GM12873 (cell line): Measurements from ENCODE around the gene CRTC2.

ENCODE experiments used
- TF ChIP-seq, protein P1 (sequence below): IDR thresholded peaks from 2 replicates; pipeline ENCODE4 v1.5.1; 2012; ENCODE audit warnings: low read depth, mild to moderate bottlenecking, moderate library complexity, low read length, control low read depth; ENCODE audit not compliant: insufficient read depth; ENCODE audit errors: missing control alignments

CRTC2 gene

DNA sequence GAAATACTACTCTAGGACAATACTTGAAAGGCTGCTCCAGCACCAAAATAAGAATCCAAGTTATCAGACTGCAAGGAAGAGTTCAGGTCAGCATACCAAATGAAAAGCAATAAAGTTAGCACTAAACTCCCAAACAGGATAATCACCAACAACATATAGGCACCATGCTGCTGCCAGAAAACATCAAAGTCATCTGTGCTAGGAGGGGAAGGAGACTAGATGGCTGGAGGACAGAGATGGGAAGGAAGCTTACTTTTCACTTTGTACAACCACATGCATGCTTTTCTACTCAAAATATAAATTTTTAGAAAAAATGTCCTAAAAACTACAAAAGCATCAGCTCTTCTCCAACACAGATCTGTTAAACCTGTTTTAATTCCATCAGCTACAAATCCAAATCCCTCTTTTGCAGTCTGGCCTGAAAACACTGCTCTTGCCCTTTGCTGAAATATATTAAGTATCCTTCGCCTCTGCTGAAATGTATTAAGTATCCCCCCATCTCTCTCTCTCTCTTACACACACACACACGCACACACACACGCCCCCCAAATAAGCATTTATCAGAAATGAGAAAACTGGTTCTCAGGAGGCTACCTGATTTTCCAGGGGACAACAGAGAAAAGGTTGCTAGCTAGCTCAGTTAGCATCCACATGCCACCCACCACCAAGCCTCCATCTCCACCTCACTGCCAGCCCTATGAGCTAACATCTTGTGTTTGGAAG lies 37.2 kb downstream of the CRTC2 start:
- TF ChIP-seq, protein P1, sequence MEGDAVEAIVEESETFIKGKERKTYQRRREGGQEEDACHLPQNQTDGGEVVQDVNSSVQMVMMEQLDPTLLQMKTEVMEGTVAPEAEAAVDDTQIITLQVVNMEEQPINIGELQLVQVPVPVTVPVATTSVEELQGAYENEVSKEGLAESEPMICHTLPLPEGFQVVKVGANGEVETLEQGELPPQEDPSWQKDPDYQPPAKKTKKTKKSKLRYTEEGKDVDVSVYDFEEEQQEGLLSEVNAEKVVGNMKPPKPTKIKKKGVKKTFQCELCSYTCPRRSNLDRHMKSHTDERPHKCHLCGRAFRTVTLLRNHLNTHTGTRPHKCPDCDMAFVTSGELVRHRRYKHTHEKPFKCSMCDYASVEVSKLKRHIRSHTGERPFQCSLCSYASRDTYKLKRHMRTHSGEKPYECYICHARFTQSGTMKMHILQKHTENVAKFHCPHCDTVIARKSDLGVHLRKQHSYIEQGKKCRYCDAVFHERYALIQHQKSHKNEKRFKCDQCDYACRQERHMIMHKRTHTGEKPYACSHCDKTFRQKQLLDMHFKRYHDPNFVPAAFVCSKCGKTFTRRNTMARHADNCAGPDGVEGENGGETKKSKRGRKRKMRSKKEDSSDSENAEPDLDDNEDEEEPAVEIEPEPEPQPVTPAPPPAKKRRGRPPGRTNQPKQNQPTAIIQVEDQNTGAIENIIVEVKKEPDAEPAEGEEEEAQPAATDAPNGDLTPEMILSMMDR, result no peak

DNA sequence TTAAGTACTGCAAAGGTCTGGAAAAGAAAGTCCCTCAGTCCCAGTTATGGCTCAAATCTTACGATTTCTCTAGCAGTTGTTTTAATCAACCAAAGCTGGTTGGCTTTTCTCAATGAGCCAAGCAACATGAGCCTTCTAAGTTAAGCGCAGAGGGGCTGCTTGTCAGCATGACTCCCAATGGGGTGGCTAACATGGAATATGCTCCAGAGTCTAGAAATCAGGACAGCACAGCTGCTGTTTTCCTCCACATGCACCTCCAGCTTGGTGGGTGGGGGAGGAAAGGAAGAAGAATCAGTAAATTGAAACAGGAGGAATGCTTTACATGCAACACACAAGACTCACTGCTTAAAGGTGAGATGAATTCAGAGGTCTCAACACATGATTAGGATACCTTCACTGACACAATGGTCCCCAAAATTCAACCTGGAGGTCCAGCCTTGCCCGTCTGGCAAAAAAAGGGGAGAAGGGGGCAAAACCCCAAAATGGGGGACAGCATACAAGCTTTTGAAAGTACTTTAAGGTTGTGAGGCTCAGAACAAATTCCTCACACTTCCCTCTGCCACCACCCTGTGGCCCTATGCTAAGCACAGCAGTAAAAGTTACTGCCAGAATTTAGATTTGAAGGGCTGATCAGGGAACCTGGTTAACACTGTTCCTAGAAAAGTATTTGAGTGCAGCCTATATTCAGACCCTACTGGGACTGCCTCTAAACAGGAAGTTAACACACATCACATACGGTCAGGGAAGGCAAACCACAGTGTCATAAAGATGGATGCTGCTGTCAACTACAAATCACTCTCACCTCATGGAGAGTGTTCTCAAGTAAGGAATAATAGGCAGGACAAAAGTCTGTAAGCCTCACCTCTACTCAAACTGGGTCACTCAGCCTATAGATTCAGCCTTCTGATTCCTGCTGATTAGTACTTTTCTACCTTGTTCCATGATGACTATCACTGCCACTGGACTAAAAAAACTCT lies 38.2 kb downstream of the CRTC2 start:
- TF ChIP-seq, protein P1, result peak; percentile 53

DNA sequence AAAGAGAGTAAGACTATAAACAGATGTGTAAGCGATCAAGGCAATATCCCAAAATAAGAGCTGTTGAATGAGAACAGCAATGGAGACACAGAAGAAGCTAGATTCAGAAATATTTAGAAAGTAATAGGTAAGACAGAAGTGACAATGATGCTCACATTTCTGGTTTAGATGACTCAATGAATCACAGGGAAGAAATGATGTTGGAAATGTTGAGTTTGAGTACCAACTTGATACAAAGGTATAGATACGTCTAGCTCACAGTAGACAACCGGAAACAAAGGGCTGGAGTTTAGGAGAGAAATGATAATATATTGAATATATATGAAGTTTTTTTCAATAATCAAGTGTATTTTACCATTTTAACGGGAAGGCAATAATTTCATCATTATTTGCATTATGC lies 42.1 kb downstream of the CRTC2 start:
- TF ChIP-seq, protein P1, result no peak

DNA sequence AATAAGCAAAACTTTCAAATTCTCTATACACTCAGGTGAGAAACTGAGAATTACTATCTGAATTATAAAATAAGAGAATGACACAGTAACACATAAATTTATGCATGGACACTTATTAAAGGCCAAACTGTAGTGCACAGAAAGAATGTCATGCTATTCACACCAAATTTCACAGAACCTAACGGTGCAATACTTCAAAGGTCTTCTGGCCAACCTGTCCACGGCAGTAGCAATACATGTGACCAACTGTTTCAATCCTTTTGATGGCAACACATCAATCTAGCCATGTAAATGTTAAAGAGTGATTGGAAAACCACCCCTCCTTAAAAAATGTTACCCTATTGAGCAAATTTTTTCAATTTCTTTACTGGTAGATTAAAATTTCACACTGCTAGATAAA lies 46.1 kb downstream of the CRTC2 start:
- TF ChIP-seq, protein P1, result no peak

DNA sequence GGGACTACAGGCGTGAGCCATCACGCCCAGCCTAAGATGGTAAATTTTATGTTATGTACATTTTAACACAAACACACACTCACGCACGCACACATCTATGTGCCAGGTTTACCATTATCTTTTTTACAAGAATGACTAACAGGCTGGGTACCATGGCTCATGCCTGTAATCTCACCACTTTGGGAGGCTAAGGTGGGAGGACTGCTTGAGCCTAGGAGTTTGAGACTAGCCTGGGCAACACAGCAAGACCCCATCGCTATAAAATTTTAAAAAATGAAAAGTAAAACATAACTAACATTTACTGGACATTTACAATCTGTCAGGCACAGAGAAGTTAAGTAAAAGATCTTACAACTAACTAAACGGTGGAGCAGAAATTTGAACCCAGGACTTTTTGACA lies 50.3 kb downstream of the CRTC2 start:
- TF ChIP-seq, protein P1, result no peak

DNA sequence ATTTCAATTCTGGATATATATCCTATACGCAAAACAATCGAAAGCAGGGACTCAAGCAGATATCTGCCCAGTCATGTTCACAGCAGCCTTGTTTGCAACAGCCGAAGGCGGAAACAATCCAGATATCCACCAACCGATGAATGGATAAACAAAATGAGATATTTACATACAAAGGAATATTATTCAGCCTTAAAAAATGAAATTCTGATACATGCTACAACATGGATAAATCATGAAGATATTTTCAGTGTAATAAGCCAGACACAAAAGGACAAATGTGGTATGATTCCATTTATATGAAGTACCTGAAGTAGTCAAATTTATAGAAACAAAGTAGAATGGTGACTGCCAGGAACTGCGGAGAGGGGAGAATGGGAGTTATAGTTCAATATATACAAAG lies 51.3 kb downstream of the CRTC2 start:
- TF ChIP-seq, protein P1, result no peak

DNA sequence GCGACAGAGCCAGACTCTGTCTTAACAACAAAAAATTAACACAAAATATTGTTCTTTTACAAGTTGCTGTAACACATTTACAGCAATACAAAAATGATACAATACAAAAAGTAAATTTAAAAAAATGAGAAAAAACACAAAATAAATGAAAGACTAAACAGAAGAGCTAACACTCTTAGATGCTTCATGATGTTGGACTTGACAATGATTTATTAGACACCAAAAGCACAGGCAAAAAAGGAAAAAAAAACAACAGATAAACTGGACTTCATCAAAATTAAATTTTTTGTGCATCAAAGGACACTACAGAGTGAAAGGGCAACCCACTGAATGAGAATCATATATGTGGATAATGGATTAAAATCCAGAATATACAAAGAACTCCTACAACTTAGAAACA lies 52.0 kb downstream of the CRTC2 start:
- TF ChIP-seq, protein P1, result no peak
